PC-9 (cell line): ENCODE data around the gene GPR157. TPM values are rescaled to one million over a fixed set of nuclear protein-coding genes. Genes with fewer than 3 reads are reported as not detected.

ENCODE experiments used
- Bru-seq: library from RNA; stranded (reverse); fragments of 400-500 nt; gene quantifications from one replicate; lab custom pipeline; 2021; lab: Mats Ljungman, UMichigan
- BruChase-seq, 2 experiments: library from RNA; stranded (reverse); fragments of 400-500 nt; gene quantifications; one replicate each; lab custom pipeline; 2021; lab: Mats Ljungman, UMichigan
- BruUV-seq: library from RNA; stranded (reverse); fragments of 400-500 nt; replicated peaks from 2 replicates; lab custom pipeline; 2021; lab: Mats Ljungman, UMichigan
- CTCF ChIA-PET: fragments of 300-600 bp; sonication (Branson Sonifier 250); formaldehyde crosslinking; loops from one replicate; lab custom pipeline; 2022; ENCODE audit warnings: antibody characterized with exemption; lab: Charles Lee
- POLR2A ChIA-PET: fragments of 300-600 bp; sonication (Branson Sonifier 250); formaldehyde crosslinking; loops from one replicate; lab custom pipeline; 2022; ENCODE audit warnings: antibody characterized with exemption; ENCODE audit not compliant: unreplicated experiment; lab: Charles Lee
- DNase-seq, 2 experiments: peaks; one replicate each; pipeline versions ENCODE4 v3.0.0 to v3.0.0-alpha.2; 2015 to 2022; ENCODE audit warnings: mixed read lengths in 1 of 2
- H2AFZ ChIP-seq: fragments of 200-600 bp; sonication (generic); 2 replicates; pipeline ENCODE4 v1.8.1; 2017; ENCODE audit warnings: antibody characterized with exemption
- H3F3A ChIP-seq: fragments of 200-600 bp; sonication (generic); 2 replicates; pipeline ENCODE4 v1.8.1; 2017; ENCODE audit warnings: antibody characterized with exemption, mild to moderate bottlenecking, low read depth; ENCODE audit not compliant: insufficient read depth
- H3K27ac ChIP-seq: fragments of 200-600 bp; sonication (generic); 2 replicates; pipeline ENCODE4 v1.6.1; 2016; ENCODE audit warnings: mixed run types
- H3K27me3 ChIP-seq: fragments of 200-600 bp; sonication (generic); 2 replicates; pipeline ENCODE4 v1.6.1; 2016; ENCODE audit warnings: low read depth, mixed run types; ENCODE audit not compliant: insufficient read depth
- H3K36me3 ChIP-seq: fragments of 200-600 bp; sonication (generic); 2 replicates; pipeline ENCODE4 v1.6.1; 2016; ENCODE audit warnings: low read depth, mixed run types
- H3K4me1 ChIP-seq: fragments of 200-600 bp; sonication (generic); replicated peaks from 2 replicates; pipeline ENCODE4 v1.6.1; 2016; ENCODE audit warnings: mixed run types; ENCODE audit not compliant: insufficient read depth
- H3K4me2 ChIP-seq: fragments of 200-600 bp; sonication (generic); 2 replicates; pipeline ENCODE4 v1.6.1; 2017; ENCODE audit warnings: mixed run types
- H3K4me3 ChIP-seq: fragments of 200-600 bp; sonication (generic); 2 replicates; pipeline ENCODE4 v1.6.1; 2016; ENCODE audit warnings: mixed run types
- H3K79me2 ChIP-seq: fragments of 200-600 bp; sonication (generic); 2 replicates; pipeline ENCODE4 v1.6.1; 2017; ENCODE audit warnings: low read depth, mixed run types
- H3K9me2 ChIP-seq: fragments of 200-600 bp; sonication (generic); 2 replicates; pipeline ENCODE4 v1.8.1; 2017; ENCODE audit warnings: mild to moderate bottlenecking; ENCODE audit not compliant: insufficient read depth
- H3K9me3 ChIP-seq: fragments of 200-600 bp; sonication (generic); 2 replicates; pipeline ENCODE4 v1.8.1; 2016; ENCODE audit warnings: low read depth; ENCODE audit not compliant: insufficient read depth
- H4K20me1 ChIP-seq: fragments of 200-600 bp; sonication (generic); 2 replicates; pipeline ENCODE4 v1.8.1; 2017; ENCODE audit not compliant: insufficient read depth
- EZH2 ChIP-seq: fragments of 200-600 bp; sonication (generic); IDR thresholded peaks from 2 replicates; pipeline ENCODE4 v1.8.0; 2017; ENCODE audit warnings: antibody characterized with exemption, low read depth
- intact Hi-C: fragments of 100-400 bp; cut with micrococcal nuclease; formaldehyde crosslinking; loops from one replicate; pipeline ENCODE4 v1.10.0; 2022; ENCODE audit not compliant: unreplicated experiment
- long read RNA-seq: library from polyadenylated mRNA; stranded (forward); transcript quantifications from one replicate; pipeline ENCODE4 v2.0.0, GENCODE V29; 2022
- total RNA-seq: library from RNA; stranded (reverse); gene quantifications from 2 replicates; pipeline ENCODE4 v1.2.3, GENCODE V29; 2021
- TF ChIP-seq, protein P1 (sequence below): fragments of 200-600 bp; sonication (generic); conservative IDR thresholded peaks from 2 replicates; pipeline ENCODE4 v1.6.1; 2017; ENCODE audit warnings: mixed run types, antibody characterized with exemption, mild to moderate bottlenecking, moderate library complexity

Gene GPR157, protein sequence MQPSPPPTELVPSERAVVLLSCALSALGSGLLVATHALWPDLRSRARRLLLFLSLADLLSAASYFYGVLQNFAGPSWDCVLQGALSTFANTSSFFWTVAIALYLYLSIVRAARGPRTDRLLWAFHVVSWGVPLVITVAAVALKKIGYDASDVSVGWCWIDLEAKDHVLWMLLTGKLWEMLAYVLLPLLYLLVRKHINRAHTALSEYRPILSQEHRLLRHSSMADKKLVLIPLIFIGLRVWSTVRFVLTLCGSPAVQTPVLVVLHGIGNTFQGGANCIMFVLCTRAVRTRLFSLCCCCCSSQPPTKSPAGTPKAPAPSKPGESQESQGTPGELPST
- 9.0 and 10.6 TPM in 2 replicates for total RNA-seq
- Bru-seq, nascent RNA: percentile 48 among the genes with signal in this experiment
- BruChase-seq, experiment 1, labeled RNA remaining after a 2-hour chase: percentile 49 among the genes with signal in this experiment
- BruChase-seq, experiment 2, labeled RNA remaining after a 6-hour chase: percentile 58 among the genes with signal in this experiment
- long read RNA-seq: 0 reads

- DNase-seq: peak; percentile 52 to 78
- Histone ChIP-seq H3K9me3 (no peaks in the 10 kb centered on the region), H3K36me3 (no peaks in the 10 kb centered on the region)
Observed at GRCh38 chr1:9128520-9129265, at the start of gene GPR157. GPR157 (minus strand) TSS chr1:9129102; CDS start chr1:9129027, 75 bp downstream.

DNA sequence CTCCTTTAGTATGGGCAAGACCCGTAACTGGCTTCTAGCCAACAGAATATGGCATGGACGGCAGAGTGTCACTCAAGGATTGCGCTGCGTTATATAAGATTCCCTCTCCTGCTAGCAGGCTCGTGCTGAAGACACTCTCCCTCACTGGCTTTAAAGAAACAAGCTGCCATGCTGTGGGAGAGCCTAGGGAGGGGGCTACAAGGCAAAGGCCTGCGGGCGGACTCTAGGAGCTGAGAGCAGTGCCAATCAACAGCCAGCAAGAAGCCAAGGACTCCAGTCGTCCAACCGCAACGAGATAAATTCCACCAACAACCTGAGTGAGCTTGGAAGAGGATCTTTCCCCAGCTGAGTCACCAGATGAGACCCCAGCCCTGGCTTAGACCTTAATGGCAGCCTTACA is 45.9 kb upstream of the GPR157 start:
- TF ChIP-seq EZH2: no peak
- TF ChIP-seq, protein P1, sequence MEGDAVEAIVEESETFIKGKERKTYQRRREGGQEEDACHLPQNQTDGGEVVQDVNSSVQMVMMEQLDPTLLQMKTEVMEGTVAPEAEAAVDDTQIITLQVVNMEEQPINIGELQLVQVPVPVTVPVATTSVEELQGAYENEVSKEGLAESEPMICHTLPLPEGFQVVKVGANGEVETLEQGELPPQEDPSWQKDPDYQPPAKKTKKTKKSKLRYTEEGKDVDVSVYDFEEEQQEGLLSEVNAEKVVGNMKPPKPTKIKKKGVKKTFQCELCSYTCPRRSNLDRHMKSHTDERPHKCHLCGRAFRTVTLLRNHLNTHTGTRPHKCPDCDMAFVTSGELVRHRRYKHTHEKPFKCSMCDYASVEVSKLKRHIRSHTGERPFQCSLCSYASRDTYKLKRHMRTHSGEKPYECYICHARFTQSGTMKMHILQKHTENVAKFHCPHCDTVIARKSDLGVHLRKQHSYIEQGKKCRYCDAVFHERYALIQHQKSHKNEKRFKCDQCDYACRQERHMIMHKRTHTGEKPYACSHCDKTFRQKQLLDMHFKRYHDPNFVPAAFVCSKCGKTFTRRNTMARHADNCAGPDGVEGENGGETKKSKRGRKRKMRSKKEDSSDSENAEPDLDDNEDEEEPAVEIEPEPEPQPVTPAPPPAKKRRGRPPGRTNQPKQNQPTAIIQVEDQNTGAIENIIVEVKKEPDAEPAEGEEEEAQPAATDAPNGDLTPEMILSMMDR: no peak
- Histone ChIP-seq H3K27me3 (no peaks in the 10 kb centered on the region), H3K9me3 (no peaks in the 10 kb centered on the region), H3K4me3 (no peak overlapping the region), H3K4me2 (no peak overlapping the region), H3K4me1 (peaks cover 3% of the 10 kb centered on the region; the same call in 1 of the 2 replicates), H3K36me3 (no peaks in the 10 kb centered on the region), H3K27ac (no peak overlapping the region), H4K20me1 (no peaks in the 10 kb centered on the region), H3K79me2 (no peaks in the 10 kb centered on the region), H3K9me2 (no peaks in the 10 kb centered on the region), H3F3A (0 out of 2 replicates have a peak, but pooled peaks cover under 1% of the 10 kb centered on the region), H2AFZ (no peak overlapping the region)
- no peak for DNase-seq
- intact Hi-C loops: no loop called here
- ChIA-PET POLR2A (no interaction called here), CTCF (no interaction called here)
- BruUV-seq: no TSS peak

More at GRCh38 chr1:9128520-9129265, at the start of gene GPR157:
- CTCF ChIA-PET: no interaction called here
- peak within 1 kb of the TSS; percentile 80 for H2AFZ ChIP-seq
- no peak for TF ChIP-seq EZH2
- TF ChIP-seq, protein P1: no peak
- H3K27ac ChIP-seq: peak within 1 kb of the TSS; percentile 44; the same call in 1 of the 2 replicates
- peaks cover 8% of the 10 kb centered on the region; the same call in 1 of the 2 replicates for H3F3A ChIP-seq
- intact Hi-C loops: loop anchor here (5.0 kb wide), 2 partner anchors 54 to 69 kb away; no protein-coding TSS in a partner anchor
- no peaks in the 10 kb centered on the region for H3K27me3 ChIP-seq
- POLR2A ChIA-PET: interaction anchor here (0.5 to 0.8 kb wide), 4 partner anchors 50 to 854 kb away, joined by 3 to 7 read pairs (median 6); no protein-coding TSS in a partner anchor
- peaks cover 33% of the 10 kb centered on the region for H3K4me1 ChIP-seq
- H3K9me2 ChIP-seq: no peaks in the 10 kb centered on the region
- no peaks in the 10 kb centered on the region for H4K20me1 ChIP-seq
- no TSS peak for BruUV-seq
- H3K4me3 ChIP-seq: peak within 1 kb of the TSS; percentile 70
- peak within 1 kb of the TSS; percentile 82 for H3K4me2 ChIP-seq
- peaks cover 27% of the 10 kb centered on the region; the same call in 1 of the 2 replicates for H3K79me2 ChIP-seq

- H3K4me3 ChIP-seq: no peak overlapping the region
- H2AFZ ChIP-seq: no peak overlapping the region
- BruUV-seq: no TSS peak
- ChIA-PET CTCF (no interaction called here), POLR2A (no interaction called here)
- no peaks in the 10 kb centered on the region for H3K4me1 ChIP-seq
- H3K79me2 ChIP-seq: no peaks in the 10 kb centered on the region
- no peaks in the 10 kb centered on the region for H3K27me3 ChIP-seq
- H3K9me3 ChIP-seq: no peaks in the 10 kb centered on the region
- intact Hi-C loops: no loop called here
- H3K27ac ChIP-seq: no peak overlapping the region
- H3F3A ChIP-seq: no peaks in the 10 kb centered on the region
- H3K4me2 ChIP-seq: no peak overlapping the region
- no peak for TF ChIP-seq EZH2
- TF ChIP-seq, protein P1: no peak
- H3K9me2 ChIP-seq: no peaks in the 10 kb centered on the region
- no peak for DNase-seq
- no peaks in the 10 kb centered on the region for H4K20me1 ChIP-seq
- no peaks in the 10 kb centered on the region for H3K36me3 ChIP-seq
Observed at GRCh38 chr1:9174243-9174642, 45.3 kb upstream of the GPR157 start.
